GM10266 (cell line): ENCODE results near the gene ASF1A.

Experiments
- DNase-seq: peaks from one replicate; pipeline ENCODE4 v3.0.0; 2012; ENCODE audit errors: extremely low spot score
- TF ChIP-seq, protein P1 (sequence below): IDR thresholded peaks from 2 replicates; pipeline ENCODE4 v1.5.1; 2012; ENCODE audit warnings: mild to moderate bottlenecking, low read depth; ENCODE audit not compliant: control insufficient read depth, insufficient read depth; ENCODE audit errors: missing control alignments

The ASF1A gene

GRCh38 chr6:118892355-118892991 lies 1.5 kb upstream of the ASF1A start:
- DNase-seq, result no peak
- TF ChIP-seq, protein P1, sequence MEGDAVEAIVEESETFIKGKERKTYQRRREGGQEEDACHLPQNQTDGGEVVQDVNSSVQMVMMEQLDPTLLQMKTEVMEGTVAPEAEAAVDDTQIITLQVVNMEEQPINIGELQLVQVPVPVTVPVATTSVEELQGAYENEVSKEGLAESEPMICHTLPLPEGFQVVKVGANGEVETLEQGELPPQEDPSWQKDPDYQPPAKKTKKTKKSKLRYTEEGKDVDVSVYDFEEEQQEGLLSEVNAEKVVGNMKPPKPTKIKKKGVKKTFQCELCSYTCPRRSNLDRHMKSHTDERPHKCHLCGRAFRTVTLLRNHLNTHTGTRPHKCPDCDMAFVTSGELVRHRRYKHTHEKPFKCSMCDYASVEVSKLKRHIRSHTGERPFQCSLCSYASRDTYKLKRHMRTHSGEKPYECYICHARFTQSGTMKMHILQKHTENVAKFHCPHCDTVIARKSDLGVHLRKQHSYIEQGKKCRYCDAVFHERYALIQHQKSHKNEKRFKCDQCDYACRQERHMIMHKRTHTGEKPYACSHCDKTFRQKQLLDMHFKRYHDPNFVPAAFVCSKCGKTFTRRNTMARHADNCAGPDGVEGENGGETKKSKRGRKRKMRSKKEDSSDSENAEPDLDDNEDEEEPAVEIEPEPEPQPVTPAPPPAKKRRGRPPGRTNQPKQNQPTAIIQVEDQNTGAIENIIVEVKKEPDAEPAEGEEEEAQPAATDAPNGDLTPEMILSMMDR, result no peak

- TF ChIP-seq, protein P1, result no peak
- peak; percentile 38 for DNase-seq
Measured at GRCh38 chr6:118893064-118893806, 717 bp upstream of the ASF1A start.

DNA sequence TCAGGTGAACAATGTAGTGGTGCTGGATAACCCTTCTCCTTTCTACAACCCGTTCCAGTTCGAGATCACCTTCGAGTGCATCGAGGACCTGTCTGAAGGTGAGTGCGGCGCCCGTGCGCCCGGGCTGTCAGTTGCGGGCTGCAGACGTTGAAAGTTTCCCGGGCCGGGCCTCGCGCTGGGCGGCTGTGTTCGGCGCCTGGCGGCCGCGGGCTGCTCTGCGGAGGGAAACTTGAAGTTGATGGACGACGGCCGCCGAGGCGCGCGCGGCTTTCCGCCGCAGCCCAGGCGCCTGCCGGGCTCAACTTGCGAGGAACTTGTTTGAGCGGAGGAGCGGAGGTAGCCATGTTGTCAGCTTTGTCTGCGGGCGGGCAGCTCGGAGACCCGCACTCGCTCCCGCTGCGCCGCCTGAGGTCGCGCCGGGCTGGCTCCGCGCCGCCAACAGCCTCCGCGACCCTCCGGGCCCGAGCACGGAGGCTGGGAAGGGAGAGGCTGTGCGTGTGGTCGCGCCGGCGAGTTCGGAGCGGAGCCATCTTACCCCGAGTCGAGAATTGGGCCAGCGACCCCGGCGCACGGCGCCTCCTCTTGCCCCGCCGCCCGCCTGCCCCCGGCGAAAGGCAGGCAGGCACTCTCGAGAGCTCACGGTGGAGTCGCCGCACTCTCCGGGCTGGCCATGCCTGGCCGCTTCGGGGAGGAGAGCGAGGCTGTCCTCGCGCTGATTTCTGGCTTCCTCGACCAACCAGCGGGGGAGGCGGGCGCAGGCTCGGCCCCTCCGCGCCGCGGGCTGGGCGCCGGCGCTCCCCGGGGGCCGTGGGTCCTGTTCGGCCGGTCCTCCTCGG lies 691 bp downstream of the ASF1A start:
- TF ChIP-seq, protein P1, result no peak
- peak; percentile 80 for DNase-seq

GRCh38 chr6:118895261-118895560 lies 1.3 kb downstream of the ASF1A start:
- TF ChIP-seq, protein P1, result no peak
- no peak for DNase-seq

GRCh38 chr6:118895859-118896258 lies 1.9 kb downstream of the ASF1A start:
- no peak for DNase-seq
- TF ChIP-seq, protein P1, result no peak

DNA sequence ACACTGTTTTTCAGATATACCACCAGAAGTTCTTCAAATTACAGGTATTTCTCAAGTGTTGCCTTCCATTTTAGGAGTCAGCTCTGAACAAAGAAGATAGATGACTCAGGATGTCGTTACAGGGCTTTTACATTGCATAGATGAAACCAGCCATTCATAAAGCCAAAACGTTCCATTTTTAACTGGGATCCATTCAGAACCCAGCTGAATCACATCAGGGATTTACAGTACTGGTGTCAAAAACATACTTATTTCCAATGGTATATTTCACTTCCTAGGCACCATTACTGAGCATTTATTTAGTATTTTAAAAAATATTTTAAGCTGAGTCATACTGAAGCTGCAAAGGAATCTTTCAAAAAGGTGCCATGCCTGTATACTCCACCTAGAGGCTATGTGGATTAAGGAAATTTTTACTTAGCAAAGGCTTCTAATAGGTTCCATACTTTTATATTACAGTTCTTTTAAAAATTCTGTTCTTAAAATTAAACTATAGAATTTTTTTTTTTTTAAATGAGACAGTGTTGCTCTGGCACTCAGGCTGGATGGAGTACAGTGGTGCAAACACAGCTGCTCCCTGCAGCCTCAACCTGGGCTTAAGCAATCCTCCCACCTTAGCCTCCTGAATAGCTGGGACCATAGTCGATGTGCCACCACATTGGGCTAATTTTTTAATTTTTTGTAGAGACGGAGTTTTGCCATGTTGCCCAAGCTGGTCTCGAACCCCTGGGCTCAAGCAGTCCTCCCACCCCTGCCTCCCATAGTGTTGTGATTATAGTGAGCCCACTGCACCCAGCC lies 2.6 kb downstream of the ASF1A start:
- TF ChIP-seq, protein P1, result peak; percentile 33

More for the DNA sequence above, 2.6 kb downstream of the ASF1A start:
- peak; percentile 35 for DNase-seq
